ENCODE data around the gene ARHGAP25.

The ARHGAP25 gene

DNA sequence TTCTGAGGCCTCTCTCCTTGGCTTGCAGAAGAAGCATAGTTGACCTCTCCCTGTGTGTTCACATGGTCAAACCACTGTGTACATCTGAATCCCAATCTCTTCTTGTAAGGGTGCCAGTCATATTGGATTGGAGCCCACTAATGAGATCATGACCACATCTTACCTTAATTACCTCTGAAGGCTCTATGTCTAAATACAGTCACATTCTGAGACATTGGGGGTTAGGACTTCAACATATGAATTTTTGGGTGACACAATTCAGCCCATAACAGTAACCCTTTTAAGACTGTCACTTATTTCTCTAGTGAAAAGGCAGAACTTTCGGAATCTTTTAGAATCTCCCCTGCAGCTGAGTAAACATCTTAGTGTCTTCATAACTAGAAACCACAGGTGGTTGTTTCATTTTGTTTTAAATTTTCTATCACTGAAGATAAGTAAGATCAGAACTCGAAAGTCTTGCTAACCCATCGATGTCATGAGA is 103.3 kb downstream of the ARHGAP25 start:
- no peak for DNase-seq

DNA sequence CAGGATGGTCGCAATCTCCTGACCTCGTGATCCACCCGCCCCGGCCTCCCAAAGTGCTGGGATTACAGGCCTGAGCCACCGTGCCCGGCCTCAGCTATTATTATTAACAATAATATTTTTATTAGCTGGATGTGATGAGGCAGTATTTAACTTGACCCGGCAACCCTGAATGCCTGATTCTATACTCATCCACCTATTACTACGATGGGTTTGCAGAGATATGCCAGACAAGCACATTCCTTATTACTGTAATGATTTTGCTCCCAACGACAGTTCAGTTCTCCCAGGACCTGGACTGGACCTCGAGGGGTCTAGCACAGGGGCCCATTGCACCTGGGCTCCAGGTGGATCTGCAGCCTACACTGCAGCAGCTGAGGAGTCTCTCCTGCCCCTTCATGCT is 104.0 kb downstream of the ARHGAP25 start:
- DNase-seq, result no peak

DNA sequence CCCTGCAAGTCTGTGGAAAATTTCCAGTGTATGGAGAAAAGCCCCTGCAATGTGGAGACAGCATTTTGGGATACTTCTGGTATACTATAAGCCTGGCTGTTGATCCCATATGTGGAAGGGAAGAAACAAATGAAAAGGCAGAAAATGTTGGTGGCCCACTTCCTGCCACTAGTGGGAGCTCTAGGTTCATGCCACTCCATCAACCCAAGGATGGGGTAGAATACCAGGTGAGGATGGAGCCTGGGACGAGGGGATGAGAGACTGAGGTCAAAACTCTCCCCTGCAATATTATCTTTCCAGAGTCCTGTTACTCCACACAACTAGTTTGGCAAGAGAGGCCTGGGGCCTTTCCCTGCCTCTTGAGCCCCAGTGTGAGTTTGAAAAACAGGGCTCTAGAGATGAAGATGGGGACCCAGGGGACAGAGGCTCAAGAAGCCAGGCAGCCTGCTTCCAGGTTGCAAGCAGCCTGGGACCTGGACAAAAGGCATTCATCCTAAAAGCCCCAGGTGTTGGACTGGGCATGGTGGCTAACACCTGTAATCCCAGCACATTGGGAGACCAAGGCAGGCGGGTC is 104.7 kb downstream of the ARHGAP25 start:
- DNase-seq, result no peak

DNA sequence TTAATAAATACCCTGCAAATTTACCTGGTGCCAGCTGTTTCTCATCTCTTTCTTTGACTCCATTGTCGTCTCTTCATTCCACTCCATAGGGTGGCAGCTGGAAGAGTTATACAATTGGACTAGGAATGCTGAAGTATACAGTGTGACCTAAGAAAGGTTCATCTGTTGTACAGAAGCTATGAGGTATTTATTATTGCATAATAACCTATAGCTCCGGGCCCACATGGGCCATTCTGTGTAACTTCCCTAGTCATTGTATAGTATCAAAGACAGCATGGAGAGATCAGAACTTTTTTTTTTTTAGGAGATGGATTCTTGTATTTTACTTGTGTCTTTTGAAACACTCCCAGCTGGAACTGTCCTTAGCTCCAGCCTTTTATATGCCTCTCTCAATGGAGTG is 110.4 kb downstream of the ARHGAP25 start:
- DNase-seq, result no peak

DNA sequence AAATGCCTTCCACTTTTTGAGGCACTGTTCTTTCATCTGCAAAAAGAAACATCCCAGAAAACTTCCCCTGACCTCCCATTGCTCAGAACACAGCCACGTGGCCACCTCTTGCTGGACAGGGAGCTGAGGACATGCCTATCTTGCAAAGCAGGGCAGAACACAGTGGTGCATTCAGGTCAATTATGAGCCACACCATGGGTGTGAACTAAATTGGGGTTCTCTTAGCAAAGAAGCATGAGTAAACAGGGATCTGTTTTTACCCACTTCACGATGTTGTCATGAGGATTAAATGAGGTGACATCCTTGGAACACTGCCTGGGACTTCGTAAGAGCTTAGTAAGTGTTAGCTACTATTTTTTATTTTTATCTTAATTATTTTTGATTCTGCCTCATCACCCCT is 111.5 kb downstream of the ARHGAP25 start:
- no peak for DNase-seq

DNA sequence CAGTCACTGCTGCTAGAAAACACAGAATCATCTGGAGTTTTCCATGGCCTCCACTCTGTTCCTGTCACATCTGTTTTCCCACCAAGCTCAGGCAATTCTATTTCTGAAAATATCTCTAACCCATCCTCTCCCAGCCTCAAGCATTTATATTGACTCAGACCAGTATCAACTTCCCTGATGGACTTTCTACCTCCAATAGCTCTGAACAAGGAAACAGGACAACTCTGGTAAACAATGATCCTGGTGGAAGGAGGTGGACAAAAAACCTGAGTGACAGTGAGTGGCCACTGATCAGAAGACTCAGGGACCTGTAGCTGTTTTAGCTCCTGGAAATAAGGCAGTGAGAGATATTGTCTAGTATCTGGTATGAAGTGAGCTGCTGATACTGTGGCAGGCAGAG is 113.1 kb downstream of the ARHGAP25 start:
- no peak for DNase-seq

DNA sequence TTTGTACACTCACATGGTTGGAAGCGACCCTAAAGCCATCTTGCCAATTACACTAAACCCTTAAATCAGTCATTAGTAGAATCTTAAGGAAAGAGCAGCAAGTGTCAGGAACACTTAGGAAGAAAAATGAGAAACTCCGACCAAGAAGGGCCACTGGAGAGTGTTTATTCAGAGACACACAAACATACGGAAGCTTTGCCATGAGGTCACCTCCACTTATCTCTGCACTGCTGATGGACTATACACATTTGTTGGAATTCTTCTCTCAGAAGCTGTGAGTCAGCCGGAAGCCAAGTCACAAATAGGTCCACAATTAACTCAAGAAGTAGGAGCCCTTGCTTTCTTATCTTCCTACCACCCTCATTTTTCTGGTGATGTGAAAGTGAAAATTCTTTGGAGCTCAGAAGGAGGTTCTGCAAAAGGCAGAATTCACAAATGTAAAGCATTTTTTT is 115.0 kb downstream of the ARHGAP25 start:
- DNase-seq, result no peak

DNA sequence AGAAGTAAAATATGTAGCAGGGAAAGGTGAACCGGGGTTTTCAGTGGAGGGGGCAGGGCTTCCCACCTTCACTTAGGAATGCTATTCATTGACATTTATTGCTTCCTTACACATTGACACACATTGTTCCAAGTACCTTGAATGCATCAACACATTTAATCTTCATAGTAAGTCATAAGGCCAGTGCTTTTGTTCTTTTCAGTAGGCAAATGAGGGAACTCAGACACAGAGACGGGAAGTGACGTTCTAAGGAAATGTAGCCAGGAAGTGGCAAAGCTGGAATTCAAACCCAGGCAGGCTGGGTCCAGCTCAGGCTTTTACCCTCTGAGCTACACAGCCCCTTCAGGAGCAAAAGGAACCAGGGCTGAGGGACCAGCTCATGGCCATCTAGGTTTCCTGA is 115.9 kb downstream of the ARHGAP25 start:
- DNase-seq, result no peak

DNA sequence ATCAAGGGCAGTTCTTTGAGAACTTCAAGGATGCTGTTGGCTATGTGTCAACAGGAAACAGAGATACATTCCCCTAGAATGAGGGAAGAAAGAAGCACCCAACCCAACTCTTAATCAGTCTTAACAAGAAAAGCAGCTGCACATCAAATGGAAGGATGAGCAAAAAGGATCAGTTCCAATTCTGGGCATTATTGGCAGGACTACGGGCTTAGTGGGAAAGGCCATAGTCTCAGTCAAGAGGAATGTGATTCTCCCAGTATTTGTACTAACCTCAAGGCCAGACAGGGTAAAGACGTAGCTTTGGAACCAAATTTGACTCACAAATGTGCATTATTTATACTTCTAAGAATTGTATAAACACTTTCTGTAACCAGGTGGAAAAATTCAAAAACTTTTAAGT is 118.4 kb downstream of the ARHGAP25 start:
- DNase-seq, result no peak

DNA sequence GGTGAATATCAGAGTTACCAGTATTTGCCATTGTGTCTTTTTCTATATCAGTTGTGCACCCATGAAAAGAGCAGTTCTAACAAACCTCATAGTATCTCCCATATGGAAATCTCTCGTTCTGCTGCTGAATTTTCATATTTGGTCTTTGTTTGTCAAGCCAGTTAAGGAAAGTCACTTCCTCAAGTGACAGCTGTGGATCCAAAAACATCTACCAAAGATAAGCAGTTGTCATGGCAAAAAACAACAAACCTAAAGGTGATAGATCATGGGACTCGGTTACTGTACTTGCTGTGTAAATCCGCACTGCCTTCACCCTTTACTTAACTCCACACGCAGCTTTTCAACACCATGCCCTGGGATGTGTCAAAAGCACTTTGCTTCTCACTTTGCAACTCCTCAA is 119.3 kb downstream of the ARHGAP25 start:
- no peak for DNase-seq

DNA sequence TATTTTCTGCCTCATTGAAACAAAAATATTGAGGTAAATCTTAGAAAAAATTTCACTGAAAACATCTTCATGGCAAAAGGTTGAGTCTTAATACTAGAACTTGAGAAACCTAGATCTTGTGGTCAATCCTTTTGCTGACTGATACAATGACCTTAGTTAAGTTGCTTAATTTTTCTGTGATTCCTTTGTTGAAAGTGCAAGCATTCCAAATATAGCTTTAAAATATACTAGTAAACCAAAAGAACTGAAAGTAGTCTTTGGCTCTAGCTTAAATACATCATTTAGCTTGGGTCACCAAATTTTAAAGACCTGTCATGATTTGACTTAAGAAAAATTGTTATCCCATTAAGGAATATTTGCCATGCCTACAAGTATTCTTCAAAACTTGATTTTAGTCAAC is 119.9 kb downstream of the ARHGAP25 start:
- no peak for DNase-seq

DNA sequence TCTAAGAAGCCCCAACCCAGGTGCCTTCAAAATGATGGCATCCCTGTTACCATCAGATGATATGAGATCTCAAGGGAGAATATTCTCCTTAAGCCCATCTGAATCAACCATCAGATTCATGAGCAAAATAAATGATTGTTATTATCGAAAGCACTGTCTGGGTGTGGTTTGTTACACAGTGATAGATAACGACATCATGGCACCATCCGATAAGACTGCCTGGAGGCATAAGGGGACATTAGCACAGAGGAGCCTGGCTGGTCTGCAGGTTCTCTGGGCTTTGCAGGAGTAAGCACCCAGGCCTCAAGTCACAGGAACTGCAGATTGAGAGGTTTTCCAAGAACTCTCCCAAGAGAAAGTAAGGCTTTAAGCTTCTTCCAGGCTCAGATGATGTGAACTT is 120.9 kb downstream of the ARHGAP25 start:
- DNase-seq, result no peak

DNA sequence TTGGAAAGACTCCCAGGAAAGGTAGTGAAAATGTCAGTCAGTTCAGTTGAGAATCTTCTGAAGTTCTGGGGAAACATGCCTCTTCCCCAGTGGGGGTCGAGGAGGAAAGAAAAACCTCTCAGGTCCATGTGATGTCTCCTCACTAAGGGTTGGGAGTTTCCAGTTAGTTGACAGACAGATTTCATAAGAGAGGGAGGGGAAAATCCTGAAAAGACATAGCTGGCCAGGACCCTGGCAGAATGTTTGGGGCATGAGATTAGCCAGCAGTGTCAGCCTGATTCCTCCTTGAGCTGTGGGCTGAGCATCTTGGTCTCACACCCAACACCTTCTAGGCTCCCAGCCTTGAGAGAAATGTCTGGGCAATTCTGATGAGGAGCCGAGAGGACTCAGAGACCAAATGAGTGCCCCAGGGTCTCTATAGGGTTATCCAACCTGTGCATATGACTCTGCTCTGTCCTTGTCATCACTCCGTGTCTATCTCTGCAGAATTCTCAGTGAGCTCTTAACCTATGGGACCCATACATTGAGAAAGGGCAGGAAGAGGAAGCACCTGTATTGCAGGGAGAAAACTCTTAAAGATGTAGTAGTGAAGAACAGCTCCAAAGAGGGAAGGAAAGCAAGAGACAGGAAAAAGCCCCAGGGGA is 122.7 kb downstream of the ARHGAP25 start:
- DNase-seq, result no peak

DNA sequence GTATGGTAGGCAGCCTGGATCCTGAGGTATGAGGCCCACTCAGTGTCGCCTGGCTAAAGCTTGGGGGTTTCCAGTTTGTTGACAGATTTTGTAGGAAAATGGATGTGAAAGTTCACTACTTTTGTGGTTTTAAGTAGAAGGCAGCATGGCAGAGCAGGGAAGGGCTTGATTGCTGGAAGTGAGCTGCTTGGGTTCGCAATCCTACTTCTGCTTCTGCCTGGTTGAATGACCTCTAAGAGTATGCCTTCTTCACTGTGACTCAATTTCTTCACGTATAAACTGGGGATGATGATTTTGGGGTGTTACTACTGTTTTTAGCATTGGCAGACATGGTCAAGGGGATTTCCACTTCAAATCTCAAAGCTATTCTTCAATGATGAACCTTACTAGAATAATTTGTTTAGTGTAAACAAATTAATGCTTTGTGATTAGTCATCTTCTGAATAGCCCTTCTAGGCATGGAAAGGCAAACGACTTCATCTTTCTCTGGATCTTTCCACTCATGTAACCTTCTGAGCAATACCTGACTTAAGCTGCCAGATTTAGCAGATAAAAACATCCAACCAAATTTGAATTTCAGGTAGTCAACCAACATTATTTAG is 123.3 kb downstream of the ARHGAP25 start:
- no peak for DNase-seq

DNA sequence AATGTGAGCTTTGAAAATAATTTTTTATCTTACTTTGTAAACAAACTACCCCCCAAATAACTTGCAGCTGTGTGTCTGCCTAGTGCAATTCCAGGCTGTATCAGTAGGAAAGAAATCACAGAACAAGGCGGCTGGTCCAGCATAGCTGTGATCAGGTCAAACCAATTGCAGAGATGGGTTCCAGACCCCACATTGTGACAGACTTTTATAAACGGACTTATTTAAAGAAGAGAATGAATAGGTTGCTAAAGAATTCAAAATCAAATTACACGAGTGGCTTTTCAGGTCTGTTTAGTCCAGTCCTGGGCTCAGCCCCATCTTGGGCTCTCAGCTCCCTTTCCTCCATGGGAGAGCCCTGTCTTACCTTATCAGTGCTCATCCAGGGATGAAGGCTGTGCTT is 125.5 kb downstream of the ARHGAP25 start:
- DNase-seq, result no peak

DNA sequence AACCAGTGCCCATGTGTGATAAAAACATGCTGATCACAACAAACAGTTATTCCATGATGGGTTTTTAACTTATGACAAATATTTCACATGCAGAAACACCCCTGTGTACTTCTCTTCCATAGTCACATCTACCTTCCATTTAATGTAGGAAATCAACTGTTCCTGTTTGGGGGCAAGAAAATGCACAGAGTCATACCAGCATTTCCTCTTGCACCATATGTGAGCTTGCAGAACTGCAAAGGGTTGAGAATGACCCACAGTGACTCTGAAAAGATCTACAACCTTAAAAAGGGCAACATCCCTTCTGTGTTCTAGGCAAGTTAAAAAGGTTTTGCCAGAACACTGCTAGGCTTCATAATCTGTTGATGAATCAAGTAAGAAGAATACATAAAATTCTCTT is 126.7 kb downstream of the ARHGAP25 start:
- no peak for DNase-seq

DNA sequence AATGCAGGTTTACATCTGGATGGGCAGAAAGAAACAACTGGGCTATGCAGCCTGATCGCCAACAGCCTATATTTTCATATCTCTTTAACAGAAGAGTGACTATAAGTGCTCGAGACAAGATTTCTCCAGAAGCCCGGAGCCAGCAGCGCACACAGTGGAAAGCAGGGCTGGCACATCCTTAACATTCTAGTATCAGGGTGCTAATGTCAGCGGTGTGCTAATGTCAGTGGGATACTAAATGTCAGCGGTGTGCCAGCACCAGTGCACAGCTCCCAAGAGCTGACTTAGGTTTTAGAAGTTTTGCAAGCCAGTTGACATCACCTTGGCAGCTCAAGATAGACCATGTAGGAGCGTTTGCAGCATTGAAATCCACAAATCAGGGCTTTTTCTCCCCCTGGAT is 128.3 kb downstream of the ARHGAP25 start:
- DNase-seq, result no peak

DNA sequence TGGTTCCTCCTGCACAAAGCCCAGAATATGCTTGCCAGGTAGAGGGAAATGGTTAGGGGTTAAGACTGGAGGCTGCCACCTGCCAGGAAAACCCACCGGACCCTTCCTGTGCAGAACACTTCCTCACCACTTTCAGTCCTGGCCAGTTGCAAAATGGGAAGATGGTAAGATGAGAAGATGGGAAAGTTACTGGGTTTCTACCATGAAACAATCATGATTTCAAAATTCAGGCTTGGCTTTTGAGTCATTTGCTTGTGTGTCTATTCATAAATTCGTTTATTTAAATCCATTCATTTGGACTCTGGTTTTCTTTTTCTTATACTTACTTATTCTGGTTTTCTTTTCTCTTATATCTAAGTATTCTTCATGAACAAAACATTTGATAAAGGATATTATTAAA is 129.4 kb downstream of the ARHGAP25 start:
- no peak for DNase-seq

DNA sequence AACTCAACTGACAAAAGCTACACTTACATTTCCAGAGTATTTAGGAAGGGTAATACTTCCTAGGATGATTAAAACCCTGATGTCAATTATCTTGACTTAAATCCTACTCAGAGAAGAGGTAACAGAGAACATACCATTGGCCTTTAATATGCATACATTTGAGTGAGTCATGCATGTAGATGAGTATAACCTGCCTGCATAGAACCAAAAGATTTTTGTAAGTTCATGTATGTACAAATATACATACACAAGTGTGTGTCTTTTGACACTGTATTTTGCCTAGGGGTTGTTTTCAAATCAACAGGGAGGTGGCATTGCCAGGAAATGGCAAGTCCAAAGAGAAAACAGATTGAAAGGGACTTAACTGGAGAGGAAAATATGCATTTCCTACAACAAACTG is 130.5 kb downstream of the ARHGAP25 start:
- DNase-seq, result no peak

DNA sequence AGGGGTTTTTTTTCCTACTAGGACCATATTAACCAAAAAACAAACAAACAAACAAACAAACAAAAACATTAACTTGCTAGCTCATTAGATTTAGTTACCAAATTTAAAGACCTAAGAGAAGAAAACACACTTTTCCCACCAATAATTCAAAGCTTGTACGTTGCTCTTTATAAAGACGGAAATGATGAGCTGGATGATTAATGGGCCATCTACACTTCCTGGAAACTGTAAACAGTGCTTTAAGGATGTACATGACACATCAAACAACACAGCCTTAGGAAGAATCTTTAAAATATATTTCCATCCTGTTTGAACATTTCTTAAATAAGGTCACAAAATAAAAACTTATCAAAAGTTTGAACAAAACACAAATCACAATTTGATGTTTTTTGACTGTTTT is 135.6 kb downstream of the ARHGAP25 start:
- no peak for DNase-seq

DNA sequence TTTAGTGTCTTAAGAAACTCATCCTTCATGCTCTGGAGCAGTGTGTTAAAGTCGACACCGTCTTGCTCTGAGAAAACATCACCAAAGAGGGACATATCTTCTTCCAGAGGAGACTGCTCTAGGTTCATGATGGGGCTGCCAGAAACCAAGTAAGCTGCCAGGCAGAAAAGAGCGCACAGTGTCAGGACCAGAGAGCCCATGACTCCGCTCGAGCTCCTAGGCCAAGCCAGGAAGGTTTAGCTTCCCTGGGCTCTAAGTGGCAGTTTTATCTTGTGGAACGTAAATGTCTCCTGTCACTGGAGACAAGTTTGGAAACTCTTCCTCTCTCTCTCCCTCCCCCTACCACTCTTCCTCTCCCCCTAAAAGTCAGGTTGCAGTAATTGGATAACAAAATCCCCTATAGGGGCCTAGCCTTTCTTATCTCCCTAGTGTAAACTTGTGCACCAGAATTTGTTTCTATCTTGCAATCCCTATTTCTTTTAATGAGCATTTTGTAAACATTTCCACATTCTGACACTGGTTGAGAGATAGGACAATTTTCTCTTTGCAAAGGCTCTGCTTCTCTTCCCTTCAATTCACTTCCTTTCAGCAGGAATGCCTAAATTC is 136.7 kb downstream of the ARHGAP25 start, which contains the start of gene BMP10:
TSS of gene BMP10 (minus strand) at position 239 of the 606 bp plus-strand sequence. CDS start at position 200, 39 bp downstream.
- DNase-seq, result no peak

All from NCI-H1105 (cell line).